HepG2 (cell line): ENCODE results near the gene MICAL3. TPM values are rescaled to one million over a fixed set of nuclear protein-coding genes. Genes with fewer than 3 reads are reported as not detected.

ENCODE experiments used
- ATAC-seq: fragments of 200-7000 bp; cut with Tn5 transposase; 3 replicates; pipeline ENCODE4 v1.9.1; 2020; ENCODE audit warnings: mild to moderate bottlenecking, moderate library complexity
- BruUV-seq: library from RNA; stranded (reverse); fragments of 400-500 nt; replicated peaks from 2 replicates; lab custom pipeline; 2021; lab: Mats Ljungman, UMichigan
- CTCF ChIA-PET: fragments of 300-600 bp; formaldehyde crosslinking; extraction: SDS; loops from one replicate; lab custom pipeline; 2021; ENCODE audit warnings: low total read pairs, inconsistent platforms, low intra/inter-chr PET ratio; lab: Yijun Ruan, JAX
- POLR2A ChIA-PET: fragments of 350-600 bp; sonication (Branson Sonifier 250); formaldehyde crosslinking; loops from one replicate; lab custom pipeline; 2020; ENCODE audit warnings: antibody characterized with exemption, inconsistent platforms; lab: Yijun Ruan, JAX
- DNase-seq: peaks from one replicate; pipeline ENCODE4 v3.0.0-alpha.2; 2015; ENCODE audit warnings: low spot score
- FAIRE-seq: peaks from 3 replicates; lab custom pipeline; 2011; peaks lifted over from hg19 to GRCh38; lab: Jason Lieb, UNC
- H2AFZ ChIP-seq: one replicate; pipeline ENCODE4 v1.6.1; 2011; ENCODE audit warnings: low read length, inconsistent platforms
- H3K27ac ChIP-seq: fragments of 300-600 bp; 3 replicates; pipeline ENCODE4 v1.8.0; 2011; ENCODE audit warnings: mixed run types, mild to moderate bottlenecking, mixed read lengths, low read length, inconsistent platforms; ENCODE audit not compliant: insufficient read depth; ENCODE audit errors: extremely low read length
- H3K27me3 ChIP-seq, 2 experiments: fragments of 200-600 bp in 1 of 2; 2 replicates in 1 of 2; 3 replicates in 1 of 2; pipeline versions ENCODE4 v1.6.0 to v1.8.0; 2011; ENCODE audit warnings: low read length in 2 of 2, mild to moderate bottlenecking in 2 of 2, moderate library complexity in 2 of 2, inconsistent platforms in 1 of 2; ENCODE audit not compliant: insufficient read depth in 2 of 2, control insufficient read depth in 1 of 2
- H3K36me3 ChIP-seq, 2 experiments: fragments of 200-600 bp in 1 of 2; replicated peaks in 1 of 2; 2 replicates in 1 of 2; 3 replicates in 1 of 2; pipeline versions ENCODE4 v1.5.1 to v1.8.0; 2011; ENCODE audit warnings: low read length in 2 of 2, inconsistent platforms in 1 of 2; ENCODE audit not compliant: insufficient read depth in 2 of 2, control insufficient read depth in 1 of 2
- H3K4me1 ChIP-seq: 2 replicates; pipeline ENCODE4 v1.5.1; 2012; ENCODE audit warnings: low read length, inconsistent platforms; ENCODE audit not compliant: insufficient read depth
- H3K4me2 ChIP-seq: 2 replicates; pipeline ENCODE4 v1.6.0; 2011; ENCODE audit warnings: low read depth, low read length, inconsistent platforms
- H3K4me3 ChIP-seq, 3 experiments: fragments of 200-600 bp in 1 of 3; sonication (generic), shearing (Covaris generic) in 1 of 3; replicated peaks in 1 of 3; 2 replicates each; pipeline ENCODE4 v1.5.1; 2011 to 2016; ENCODE audit warnings: low read length in 3 of 3, inconsistent platforms in 2 of 3, low read depth in 2 of 3, mild to moderate bottlenecking in 2 of 3, control low read depth in 1 of 3, mixed read lengths in 1 of 3; ENCODE audit not compliant: insufficient read depth in 1 of 3
- H3K79me2 ChIP-seq: one replicate; pipeline ENCODE4 v1.6.1; 2011; ENCODE audit warnings: low read length, inconsistent platforms; ENCODE audit not compliant: insufficient read depth
- H3K9ac ChIP-seq: 2 replicates; pipeline ENCODE4 v1.6.0; 2011; ENCODE audit warnings: mild to moderate bottlenecking, low read depth, low read length, inconsistent platforms; ENCODE audit not compliant: insufficient read depth
- H3K9me3 ChIP-seq: 2 replicates; pipeline ENCODE4 v1.5.1; 2012; ENCODE audit warnings: mild to moderate bottlenecking, low read length
- H4K20me1 ChIP-seq: 2 replicates; pipeline ENCODE4 v1.6.0; 2011; ENCODE audit warnings: inconsistent platforms, mild to moderate bottlenecking, low read length, moderate library complexity; ENCODE audit not compliant: insufficient read depth
- BCL6 ChIP-seq: IDR thresholded peaks from 2 replicates; pipeline ENCODE4 v1.6.1; 2016; ENCODE audit warnings: missing genetic modification reagents, missing compliant biosample characterization
- HDAC6 ChIP-seq: fragments of 200-600 bp; sonication (generic); IDR thresholded peaks from 2 replicates; pipeline ENCODE4 v1.7.0; 2017; ENCODE audit warnings: mild to moderate bottlenecking, antibody characterized with exemption, low read length, low read depth
- IKZF4 ChIP-seq: sonication (generic); formaldehyde crosslinking; IDR thresholded peaks from 2 replicates; pipeline ENCODE4 v1.5.1; 2020; ENCODE audit warnings: borderline replicate concordance, mild to moderate bottlenecking, low read depth, missing genetic modification reagents; ENCODE audit errors: not compliant biosample characterization
- MAF1 ChIP-seq: sonication (generic); formaldehyde crosslinking; IDR thresholded peaks from 2 replicates; pipeline ENCODE4 v1.5.0; 2020; ENCODE audit warnings: missing genetic modification reagents, borderline replicate concordance
- SIN3A ChIP-seq: IDR thresholded peaks from 2 replicates; pipeline ENCODE4 v1.6.1; 2011; ENCODE audit warnings: low read depth, mild to moderate bottlenecking, control low read depth, low read length, borderline replicate concordance
- SNAPC2 ChIP-seq: sonication (generic); formaldehyde crosslinking; IDR thresholded peaks from 2 replicates; pipeline ENCODE4 v1.8.1; 2022; ENCODE audit warnings: mild to moderate bottlenecking, missing genetic modification reagents
- SRSF4 ChIP-seq: fragments of 200-400 bp; formaldehyde crosslinking; IDR thresholded peaks from one replicate; pipeline ENCODE4 v1.6.1; 2018; ENCODE audit warnings: mild to moderate bottlenecking, low read depth, low read length, moderate library complexity; ENCODE audit not compliant: poor library complexity, severe bottlenecking
- TGIF2 ChIP-seq: IDR thresholded peaks from 2 replicates; pipeline ENCODE4 v1.6.1; 2016; ENCODE audit warnings: control low read depth, missing compliant biosample characterization
- YEATS2 ChIP-seq: sonication (generic); formaldehyde crosslinking; IDR thresholded peaks from 2 replicates; pipeline ENCODE4 v1.4.0; 2020; ENCODE audit warnings: missing genetic modification reagents, borderline replicate concordance
- ZBTB26 ChIP-seq: IDR thresholded peaks from 2 replicates; pipeline ENCODE4 v1.6.1; 2016; ENCODE audit warnings: missing compliant biosample characterization, missing genetic modification reagents, borderline replicate concordance
- ZBTB43 ChIP-seq: sonication (generic); formaldehyde crosslinking; conservative IDR thresholded peaks from 2 replicates; pipeline ENCODE4 v1.4.0; 2020; ENCODE audit warnings: missing genetic modification reagents
- ZNF121 ChIP-seq: sonication (generic); formaldehyde crosslinking; IDR thresholded peaks from 2 replicates; pipeline ENCODE4 v1.5.0; 2020; ENCODE audit warnings: mild to moderate bottlenecking, missing genetic modification reagents
- ZNF207 ChIP-seq: fragments of 450-650 bp; IDR thresholded peaks from 2 replicates; pipeline ENCODE4 v1.6.1; 2016; ENCODE audit warnings: antibody characterized with exemption, borderline replicate concordance
- ZNF274 ChIP-seq: sonication (generic); formaldehyde crosslinking; IDR thresholded peaks from 2 replicates; pipeline ENCODE4 v1.5.1; 2020; ENCODE audit warnings: mild to moderate bottlenecking, missing genetic modification reagents
- ZNF496 ChIP-seq: sonication (generic); formaldehyde crosslinking; IDR thresholded peaks from 2 replicates; pipeline ENCODE4 v1.8.1; 2023; ENCODE audit warnings: mild to moderate bottlenecking, moderate library complexity, missing genetic modification reagents; ENCODE audit not compliant: insufficient replicate concordance
- ZNF510 ChIP-seq: sonication (generic); formaldehyde crosslinking; IDR thresholded peaks from 2 replicates; pipeline ENCODE4 v1.4.0; 2020; ENCODE audit warnings: low read depth, mild to moderate bottlenecking, missing genetic modification reagents
- ZNF513 ChIP-seq: sonication (generic); formaldehyde crosslinking; conservative IDR thresholded peaks from 2 replicates; pipeline ENCODE4 v1.5.0; 2020; ENCODE audit warnings: missing genetic modification reagents
- ZNF564 ChIP-seq: sonication (generic); formaldehyde crosslinking; IDR thresholded peaks from 2 replicates; pipeline ENCODE4 v1.8.1; 2023; ENCODE audit warnings: mild to moderate bottlenecking, missing genetic modification reagents
- ZNF607 ChIP-seq: sonication (generic); formaldehyde crosslinking; IDR thresholded peaks from 2 replicates; pipeline ENCODE4 v1.5.1; 2020; ENCODE audit warnings: missing genetic modification reagents, mild to moderate bottlenecking, borderline replicate concordance
- ZNF674 ChIP-seq: sonication (generic); formaldehyde crosslinking; IDR thresholded peaks from 2 replicates; pipeline ENCODE4 v1.5.0; 2020; ENCODE audit warnings: low read depth, mild to moderate bottlenecking, missing genetic modification reagents
- WGBS: methylation state at CpG from one replicate; pipeline ENCODE4 v1.1.6; 2017; ENCODE audit warnings: low lambda C conversion rate; 5-methylcytosine and 5-hydroxymethylcytosine counted together
- in situ Hi-C: cut with HindIII; loops from 2 replicates; pipeline ENCODE4 v1.10.0; 2017; ENCODE audit warnings: low pct_unique_long_range_greater_than_20kb; ENCODE audit not compliant: extremely low pct_ligation_motif_present
- intact Hi-C: fragments of 100-400 bp; cut with micrococcal nuclease; formaldehyde crosslinking; loops from one replicate; pipeline ENCODE4 v1.10.0; 2022; ENCODE audit not compliant: unreplicated experiment
- polyA plus RNA-seq, 8 experiments: library from polyadenylated mRNA; depleted of rRNA in 3 of 8; stranded (reverse) in 7 of 8; unstranded in 1 of 8; fragments of >200 nt; fragmentation: Illumina TruSeq in 4 of 8; extraction: Trizol in 4 of 8; gene quantifications; 2 replicates each; pipeline versions ENCODE4 v1.2.1 to v1.2.3, GENCODE V29; 2011 to 2016; ENCODE audit warnings: low read depth in 4 of 8, missing spikeins in 1 of 8, mixed read lengths in 1 of 8; ENCODE audit not compliant: insufficient read depth in 1 of 8
- total RNA-seq, 5 experiments: library from RNA; depleted of rRNA; stranded (reverse); fragments of >200 nt; fragmentation: Illumina TruSeq; extraction: Trizol; gene quantifications; 2 replicates each; pipeline ENCODE4 v1.2.3, GENCODE V29; 2016; ENCODE audit warnings: low read depth in 1 of 5

The MICAL3 gene
- total and polyA plus RNA-seq, 2 of the 13 experiments (the other 11 are each of a cell fraction or from before 2014, with no cell fraction given), result 5.3 to 12.5 TPM

- Histone ChIP-seq H3K27ac (no peak overlapping the region), H3K79me2 (no peaks in the 10 kb centered on the region), H3K4me2 (no peak overlapping the region), H3K36me3 (peaks cover 11 to 36% of the 10 kb centered on the region in 2 experiments; a peak in 4 of 5 replicates), H3K4me3 (no peak overlapping the region), H3K27me3 (no peaks in the 10 kb centered on the region), H3K4me1 (peaks cover 18% of the 10 kb centered on the region), H3K9me3 (no peaks in the 10 kb centered on the region), H3K9ac (no peak overlapping the region), H4K20me1 (no peaks in the 10 kb centered on the region), H2AFZ (no peak overlapping the region)
- TF ChIP-seq ZNF513 (CRISPR knock-in tag), result no peak
- TF ChIP-seq ZNF674, result no peak
- TF ChIP-seq BCL6, result no peak
- no peak for TF ChIP-seq ZBTB26 (CRISPR knock-in tag)
- no peak for TF ChIP-seq ZNF607
- TF ChIP-seq ZBTB43 (CRISPR knock-in tag), result no peak
- TF ChIP-seq ZNF274, result no peak
- no peak for TF ChIP-seq HDAC6
- no peak for TF ChIP-seq ZNF496 (CRISPR knock-in tag)
- no peak for TF ChIP-seq MAF1 (CRISPR knock-in tag)
- no peak for TF ChIP-seq IKZF4 (CRISPR knock-in tag)
- TF ChIP-seq SIN3A, result no peak
- TF ChIP-seq TGIF2, result no peak
- no peak for TF ChIP-seq ZNF510
- TF ChIP-seq YEATS2 (CRISPR knock-in tag), result no peak
- TF ChIP-seq ZNF564, result no peak
- no peak for TF ChIP-seq SNAPC2 (CRISPR knock-in tag)
- TF ChIP-seq ZNF121, result no peak
- TF ChIP-seq ZNF207, result no peak
- no peak for TF ChIP-seq SRSF4
- in situ Hi-C loops, result loop anchor here (10.0 kb wide), 2 partner anchors 156 to 186 kb away; partner anchors contain the start of gene MICAL3
- WGBS, result 89% methylated on average over 13 of the region's 13 CpGs
- no peak for FAIRE-seq
- ATAC-seq, result no peak
- intact Hi-C loops, result no loop called here
- CTCF ChIA-PET, result no interaction called here
- POLR2A ChIA-PET, result no interaction called here
- no TSS peak for BruUV-seq
- DNase-seq, result no peak
Observed at GRCh38 chr22:17838180-17838865, 186.0 kb downstream of the MICAL3 start.
